ENCODE measurements around the gene PLS1. TPM values are rescaled to one million over a fixed set of nuclear protein-coding genes. Genes with fewer than 3 reads are reported as not detected.

The PLS1 gene
- total and polyA plus RNA-seq, 2 of the 8 experiments (the other 6 are each of a cell fraction or from before 2014, with no cell fraction given): 18.7 to 44.7 TPM

- TF ChIP-seq CTBP2 (IDR thresholded peaks at IDR 0.05; ENCODE audit: borderline replicate concordance, insufficient read depth, insufficient read length, low read length) (no peak), MAFK (IDR thresholded peaks at IDR 0.05; ENCODE audit: low read depth, low read length) (no peak)
These were observed 26.2 kb downstream of the PLS1 start (continued) for GRCh38 chr3:142622405-142622804.
